IMR-90 (cell line): ENCODE measurements around the gene SLC9A6. TPM values are rescaled to one million over a fixed set of nuclear protein-coding genes. Genes with fewer than 3 reads are reported as not detected.

Source experiments
- ATAC-seq: fragments of 200-7000 bp; cut with Tn5 transposase; 2 replicates; pipeline ENCODE4 v1.9.1; 2020; ENCODE audit warnings: low read depth, mild to moderate bottlenecking, moderate library complexity
- BruUV-seq: library from RNA; stranded (reverse); fragments of 400-500 nt; replicated peaks from 2 replicates; lab custom pipeline; 2021; lab: Mats Ljungman, UMichigan
- CTCF ChIA-PET: fragments of 300-600 bp; formaldehyde crosslinking; extraction: SDS; loops from one replicate; lab custom pipeline; 2021; ENCODE audit warnings: antibody characterized with exemption; lab: Yijun Ruan, JAX
- POLR2A ChIA-PET: fragments of 300-600 bp; sonication (Branson Sonifier 250); formaldehyde crosslinking; loops from one replicate; lab custom pipeline; 2022; ENCODE audit warnings: antibody characterized with exemption; ENCODE audit not compliant: unreplicated experiment; lab: Charles Lee
- DNase-seq: peaks from one replicate; pipeline ENCODE4 v3.0.0; 2013
- H2AFZ ChIP-seq: replicated peaks from 2 replicates; pipeline ENCODE3; 2013; ENCODE audit warnings: low read length, mild to moderate bottlenecking; ENCODE audit not compliant: poor library complexity
- H2AK5ac ChIP-seq: 2 replicates; pipeline ENCODE4 v1.6.1; 2013; ENCODE audit warnings: low read depth, low read length, inconsistent platforms
- H2AK9ac ChIP-seq: replicated peaks from 2 replicates; pipeline ENCODE3; 2013; ENCODE audit warnings: mild to moderate bottlenecking, low read depth, low read length, moderate library complexity; ENCODE audit not compliant: poor library complexity
- H2BK120ac ChIP-seq: 2 replicates; pipeline ENCODE4 v1.6.1; 2013; ENCODE audit warnings: low read depth, low read length, inconsistent platforms
- H2BK15ac ChIP-seq: 3 replicates; pipeline ENCODE4 v1.6.1; 2013; ENCODE audit warnings: low read depth, low read length, inconsistent platforms
- H2BK20ac ChIP-seq: 2 replicates; pipeline ENCODE4 v1.6.1; 2013; ENCODE audit warnings: low read depth, mild to moderate bottlenecking, inconsistent platforms, low read length, moderate library complexity
- H2BK5ac ChIP-seq: 2 replicates; pipeline ENCODE4 v1.6.1; 2013; ENCODE audit warnings: mild to moderate bottlenecking, low read depth, low read length, inconsistent platforms; ENCODE audit not compliant: poor library complexity, severe bottlenecking
- H3K14ac ChIP-seq: replicated peaks from 2 replicates; pipeline ENCODE4 v1.6.1; 2013; ENCODE audit warnings: low read depth, low read length, inconsistent platforms
- H3K18ac ChIP-seq: 2 replicates; pipeline ENCODE4 v1.6.1; 2013; ENCODE audit warnings: low read depth, low read length, control low read depth
- H3K23ac ChIP-seq: 2 replicates; pipeline ENCODE4 v1.6.1; 2013; ENCODE audit warnings: low read depth, low read length, inconsistent platforms
- H3K27ac ChIP-seq: 2 replicates; pipeline ENCODE4 v1.5.1; 2013; ENCODE audit warnings: mild to moderate bottlenecking, control low read depth, low read length; ENCODE audit not compliant: insufficient read depth
- H3K27me3 ChIP-seq: 2 replicates; pipeline ENCODE4 v1.6.1; 2013; ENCODE audit warnings: low read length; ENCODE audit not compliant: control insufficient read depth, insufficient read depth
- H3K36me3 ChIP-seq: 2 replicates; pipeline ENCODE4 v1.6.1; 2013; ENCODE audit warnings: low read length, mixed read lengths; ENCODE audit not compliant: control insufficient read depth, insufficient read depth
- H3K4ac ChIP-seq: 2 replicates; pipeline ENCODE4 v1.6.1; 2013; ENCODE audit warnings: low read depth, low read length, inconsistent platforms
- H3K4me1 ChIP-seq: 2 replicates; pipeline ENCODE4 v1.6.1; 2013; ENCODE audit warnings: low read length, mixed read lengths; ENCODE audit not compliant: control insufficient read depth, insufficient read depth
- H3K4me2 ChIP-seq: 2 replicates; pipeline ENCODE4 v1.6.1; 2013; ENCODE audit warnings: low read depth, mild to moderate bottlenecking, control low read depth, low read length, moderate library complexity
- H3K4me3 ChIP-seq: 2 replicates; pipeline ENCODE4 v1.5.1; 2013; ENCODE audit warnings: low read depth, mild to moderate bottlenecking, control low read depth, low read length, moderate library complexity; ENCODE audit not compliant: insufficient read depth
- H3K56ac ChIP-seq: 2 replicates; pipeline ENCODE4 v1.6.1; 2013; ENCODE audit warnings: low read length, inconsistent platforms; ENCODE audit not compliant: insufficient read depth; ENCODE audit errors: extremely low read depth
- H3K79me1 ChIP-seq, 2 experiments: 2 replicates each; pipeline ENCODE4 v1.6.1; 2013; ENCODE audit warnings: low read length in 2 of 2, inconsistent platforms in 1 of 2, low read depth in 1 of 2
- H3K9ac ChIP-seq: 2 replicates; pipeline ENCODE4 v1.6.1; 2013; ENCODE audit warnings: low read depth, low read length, control low read depth
- H3K9me1 ChIP-seq: 2 replicates; pipeline ENCODE4 v1.6.1; 2013; ENCODE audit warnings: low read length, inconsistent platforms; ENCODE audit not compliant: insufficient read depth
- H3K9me3 ChIP-seq: 2 replicates; pipeline ENCODE4 v1.6.1; 2013; ENCODE audit warnings: low read length; ENCODE audit not compliant: control insufficient read depth, insufficient read depth
- H4K20me1 ChIP-seq: 2 replicates; pipeline ENCODE4 v1.6.1; 2013; ENCODE audit warnings: low read length, inconsistent platforms; ENCODE audit not compliant: insufficient read depth
- H4K5ac ChIP-seq: 2 replicates; pipeline ENCODE4 v1.6.1; 2013; ENCODE audit warnings: mild to moderate bottlenecking, low read depth, low read length, control low read depth
- H4K8ac ChIP-seq, 2 experiments: 2 replicates each; pipeline ENCODE4 v1.6.1; 2013; ENCODE audit warnings: low read depth in 2 of 2, low read length in 2 of 2, control low read depth in 1 of 2, inconsistent platforms in 1 of 2
- H4K91ac ChIP-seq: 2 replicates; pipeline ENCODE4 v1.6.1; 2013; ENCODE audit warnings: low read depth, low read length, inconsistent platforms; ENCODE audit not compliant: insufficient read depth
- CHD1 ChIP-seq: IDR thresholded peaks from 2 replicates; pipeline ENCODE4 v1.6.1; 2012; ENCODE audit warnings: low read depth, low read length, improper control_type of control experiment
- FOS ChIP-seq: fragments of 150-350 bp; IDR thresholded peaks from 2 replicates; pipeline ENCODE4 v1.6.1; 2016; ENCODE audit warnings: low read depth, low read length
- MAFK ChIP-seq: IDR thresholded peaks from 2 replicates; pipeline ENCODE4 v1.6.1; 2012; ENCODE audit warnings: low read depth, low read length, improper control_type of control experiment
- MAZ ChIP-seq: IDR thresholded peaks from 2 replicates; pipeline ENCODE4 v1.6.1; 2012; ENCODE audit warnings: low read depth, mild to moderate bottlenecking, low read length, improper control_type of control experiment, moderate library complexity, borderline replicate concordance
- MXI1 ChIP-seq: IDR thresholded peaks from 2 replicates; pipeline ENCODE4 v1.6.1; 2012; ENCODE audit warnings: low read depth, mild to moderate bottlenecking, low read length, moderate library complexity, borderline replicate concordance
- NFE2L2 ChIP-seq: fragments of 150-350 bp; IDR thresholded peaks from 2 replicates; pipeline ENCODE4 v1.6.1; 2016; ENCODE audit warnings: low read depth, mild to moderate bottlenecking, low read length
- POLR2A ChIP-seq: IDR thresholded peaks from 2 replicates; pipeline ENCODE4 v1.6.1; 2012; ENCODE audit warnings: mild to moderate bottlenecking, low read depth, low read length
- RCOR1 ChIP-seq: IDR thresholded peaks from 2 replicates; pipeline ENCODE4 v1.6.1; 2012; ENCODE audit warnings: mild to moderate bottlenecking, low read length, improper control_type of control experiment; ENCODE audit not compliant: insufficient replicate concordance
- RFX5 ChIP-seq: IDR thresholded peaks from 2 replicates; pipeline ENCODE4 v1.8.0; 2012; ENCODE audit warnings: low read depth, mild to moderate bottlenecking, low read length, moderate library complexity
- SMC3 ChIP-seq: fragments of 150-350 bp; IDR thresholded peaks from 2 replicates; pipeline ENCODE4 v1.6.1; 2016; ENCODE audit warnings: low read depth, mild to moderate bottlenecking, antibody characterized with exemption, low read length, moderate library complexity
- WGBS, 2 experiments: methylation state at CpG; one replicate each; pipeline versions ENCODE4 v1.1.5 to v1.1.7; 2013; ENCODE audit warnings: missing lambda C conversion rate in 2 of 2; ENCODE audit not compliant: insufficient read length in 1 of 2; ENCODE audit errors: extremely low coverage in 2 of 2; 5-methylcytosine and 5-hydroxymethylcytosine counted together
- dilution Hi-C: fragments of 300-500 bp; cut with HindIII; formaldehyde crosslinking; loops from one replicate; pipeline ENCODE4 v1.14.3; 2018; ENCODE audit warnings: low sequenced_read_pairs; ENCODE audit not compliant: unreplicated experiment
- in situ Hi-C: fragments of 300-500 bp; cut with MboI; formaldehyde crosslinking; loops from 3 replicates; pipeline ENCODE4 v1.14.3; 2019; ENCODE audit warnings: low sequenced_read_pairs, inconsistent platforms, mixed read lengths
- intact Hi-C: fragments of 100-400 bp; cut with micrococcal nuclease; formaldehyde crosslinking; loops from 2 replicates; pipeline ENCODE4 v1.10.0; 2022
- polyA plus RNA-seq, 3 experiments: library from polyadenylated mRNA; depleted of rRNA; stranded (reverse); fragments of >200 nt; gene quantifications; 2 replicates each; pipeline ENCODE4 v1.2.3, GENCODE V29; 2012; ENCODE audit warnings: low replicate concordance in 1 of 3
- total RNA-seq: library from RNA; depleted of rRNA; stranded (reverse); fragments of >200 nt; gene quantifications from 2 replicates; pipeline ENCODE4 v1.2.3, GENCODE V29; 2012
- TF ChIP-seq, protein P1 (sequence below): fragments of 150-350 bp; IDR thresholded peaks from 2 replicates; pipeline ENCODE4 v1.6.1; 2016; ENCODE audit warnings: low read depth, mild to moderate bottlenecking, low read length, moderate library complexity, borderline replicate concordance
- TF ChIP-seq, protein P2 (sequence below): conservative IDR thresholded peaks from 2 replicates; pipeline ENCODE4 v1.5.1; 2012; ENCODE audit warnings: mild to moderate bottlenecking, low read depth, low read length, improper control_type of control experiment

Gene SLC9A6
- total and polyA plus RNA-seq, 2 of the 4 experiments (the other 2 are of a cell fraction), result 6.9 to 19.0 TPM

DNA sequence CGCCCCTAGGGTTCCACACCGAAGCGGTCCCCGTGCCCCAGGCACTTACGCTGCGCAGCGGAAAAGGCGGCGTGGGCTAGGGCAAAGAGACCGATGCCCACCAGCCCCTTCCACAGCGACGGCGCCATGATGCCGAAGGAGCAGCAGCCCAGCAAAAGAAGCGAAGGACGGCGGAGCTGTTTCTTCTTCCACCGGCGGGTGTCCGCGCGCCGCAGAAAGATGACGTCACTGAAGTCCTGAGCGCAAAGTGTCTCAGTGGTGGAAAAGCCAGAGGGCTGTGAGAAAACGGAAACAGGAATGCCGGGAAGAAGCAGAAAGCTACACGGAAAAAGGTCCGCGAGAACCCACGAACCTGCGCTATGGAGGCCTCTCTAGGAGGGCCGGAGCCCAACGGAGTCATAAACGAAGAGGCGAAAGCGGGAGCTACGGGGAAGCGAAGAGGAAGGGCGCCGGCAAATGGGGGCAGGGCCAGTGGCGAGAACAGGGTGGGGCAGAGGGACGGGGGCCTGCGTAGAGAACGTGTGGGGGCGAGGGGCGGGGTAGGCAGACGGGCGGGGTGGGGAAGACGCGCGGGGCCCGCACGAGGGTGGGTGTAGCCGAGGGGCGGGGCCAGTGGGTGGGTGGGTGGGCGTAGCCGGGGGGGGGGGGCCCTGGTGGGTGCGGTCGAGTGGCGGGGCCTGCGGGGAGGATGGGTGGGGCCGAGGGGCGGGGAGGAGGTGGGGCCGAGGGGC, 11.5 kb upstream of the SLC9A6 start, which contains the start of gene MMGT1 (continued):
- TF ChIP-seq MAFK (no peak), SMC3 (no peak)

DNA sequence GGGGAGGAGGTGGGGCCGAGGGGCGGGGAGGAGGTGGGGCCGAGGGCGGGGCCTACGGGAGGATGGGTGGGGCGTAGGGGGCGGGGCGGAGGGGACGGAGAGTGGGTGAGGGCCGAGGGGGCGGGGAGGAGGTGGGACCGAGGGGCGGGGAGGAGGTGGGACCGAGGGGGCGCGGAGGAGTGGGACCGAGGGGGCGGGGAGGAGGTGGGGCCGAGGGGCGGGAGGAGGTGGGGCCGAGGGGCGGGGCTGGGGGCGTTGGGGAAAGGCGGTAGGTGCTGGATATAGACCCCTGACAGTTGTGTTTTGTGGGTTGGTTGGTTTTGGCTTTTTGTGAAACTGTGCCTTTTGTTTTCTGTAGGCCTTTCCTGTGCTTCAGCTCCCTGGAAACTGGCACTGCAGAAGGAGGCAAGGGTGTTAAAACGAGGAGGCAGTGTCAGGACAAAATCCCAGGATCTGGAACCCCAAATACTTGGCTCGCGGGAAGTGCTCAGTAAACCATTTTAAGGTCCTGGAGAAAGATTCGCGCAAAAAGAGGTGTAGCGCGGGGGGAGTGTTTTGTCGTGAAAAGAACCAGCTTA, 10.9 kb upstream of the SLC9A6 start:
- Histone ChIP-seq H4K91ac (no peak overlapping the region), H3K14ac (no peak overlapping the region), H2AFZ (peak overlapping the region; percentile 86), H3K9me3 (no peaks in the 10 kb centered on the region), H3K18ac (no peak overlapping the region), H4K8ac (no peak overlapping the region; a peak in 1 of 4 replicates), H3K23ac (no peak overlapping the region), H3K4me1 (no peaks in the 10 kb centered on the region), H3K4me2 (peak overlapping the region; percentile 77), H4K20me1 (0 out of 2 replicates have a peak, but pooled peaks cover 5% of the 10 kb centered on the region), H2AK5ac (no peak overlapping the region), H2BK5ac (no peak overlapping the region), H3K9ac (peak overlapping the region; percentile 36; the same call in 1 of the 2 replicates), H2BK20ac (no peak overlapping the region), H3K27ac (no peak overlapping the region), H3K4ac (no peak overlapping the region), H3K9me1 (no peaks in the 10 kb centered on the region), H3K79me1 (peaks cover 4 to 7% of the 10 kb centered on the region in 2 experiments; a peak in 1 of 4 replicates), H2BK120ac (no peak overlapping the region), H3K36me3 (no peaks in the 10 kb centered on the region), H3K56ac (no peak overlapping the region), H4K5ac (no peak overlapping the region), H2AK9ac (peak overlapping the region; percentile 9), H2BK15ac (no peak overlapping the region), H3K4me3 (peak overlapping the region; percentile 48), H3K27me3 (no peaks in the 10 kb centered on the region)
- in situ Hi-C loops, result no loop called here
- POLR2A ChIA-PET, result no interaction called here
- BruUV-seq, result no TSS peak
- ATAC-seq (peak; percentile 66), DNase-seq (peak; percentile 52)
- 40% methylated on average over 1 of the region's 32 CpGs; no CpG with 5 or more reads in 1 of the 2 experiments for whole genome bisulfite sequencing, 2 experiments
- CTCF ChIA-PET, result no interaction called here
- dilution Hi-C loops, result no loop called here
- intact Hi-C loops, result no loop called here
- no peak for TF ChIP-seq POLR2A
- no peak for TF ChIP-seq SMC3
- no peak for TF ChIP-seq MXI1
- TF ChIP-seq, protein P1, sequence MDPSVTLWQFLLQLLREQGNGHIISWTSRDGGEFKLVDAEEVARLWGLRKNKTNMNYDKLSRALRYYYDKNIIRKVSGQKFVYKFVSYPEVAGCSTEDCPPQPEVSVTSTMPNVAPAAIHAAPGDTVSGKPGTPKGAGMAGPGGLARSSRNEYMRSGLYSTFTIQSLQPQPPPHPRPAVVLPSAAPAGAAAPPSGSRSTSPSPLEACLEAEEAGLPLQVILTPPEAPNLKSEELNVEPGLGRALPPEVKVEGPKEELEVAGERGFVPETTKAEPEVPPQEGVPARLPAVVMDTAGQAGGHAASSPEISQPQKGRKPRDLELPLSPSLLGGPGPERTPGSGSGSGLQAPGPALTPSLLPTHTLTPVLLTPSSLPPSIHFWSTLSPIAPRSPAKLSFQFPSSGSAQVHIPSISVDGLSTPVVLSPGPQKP, result no peak
- no peak for TF ChIP-seq CHD1
- no peak for TF ChIP-seq MAZ
- no peak for TF ChIP-seq FOS
- TF ChIP-seq, protein P2, sequence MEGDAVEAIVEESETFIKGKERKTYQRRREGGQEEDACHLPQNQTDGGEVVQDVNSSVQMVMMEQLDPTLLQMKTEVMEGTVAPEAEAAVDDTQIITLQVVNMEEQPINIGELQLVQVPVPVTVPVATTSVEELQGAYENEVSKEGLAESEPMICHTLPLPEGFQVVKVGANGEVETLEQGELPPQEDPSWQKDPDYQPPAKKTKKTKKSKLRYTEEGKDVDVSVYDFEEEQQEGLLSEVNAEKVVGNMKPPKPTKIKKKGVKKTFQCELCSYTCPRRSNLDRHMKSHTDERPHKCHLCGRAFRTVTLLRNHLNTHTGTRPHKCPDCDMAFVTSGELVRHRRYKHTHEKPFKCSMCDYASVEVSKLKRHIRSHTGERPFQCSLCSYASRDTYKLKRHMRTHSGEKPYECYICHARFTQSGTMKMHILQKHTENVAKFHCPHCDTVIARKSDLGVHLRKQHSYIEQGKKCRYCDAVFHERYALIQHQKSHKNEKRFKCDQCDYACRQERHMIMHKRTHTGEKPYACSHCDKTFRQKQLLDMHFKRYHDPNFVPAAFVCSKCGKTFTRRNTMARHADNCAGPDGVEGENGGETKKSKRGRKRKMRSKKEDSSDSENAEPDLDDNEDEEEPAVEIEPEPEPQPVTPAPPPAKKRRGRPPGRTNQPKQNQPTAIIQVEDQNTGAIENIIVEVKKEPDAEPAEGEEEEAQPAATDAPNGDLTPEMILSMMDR, result no peak
- TF ChIP-seq RCOR1, result no peak
- no peak for TF ChIP-seq RFX5
- TF ChIP-seq NFE2L2, result no peak
- no peak for TF ChIP-seq MAFK
